Astrocyte (in vitro differentiated cells and primary cell): ENCODE results near the gene ADGRG6. TPM values are rescaled to one million over a fixed set of nuclear protein-coding genes. Genes with fewer than 3 reads are reported as not detected.

ENCODE experiments used
- DNase-seq: peaks from one replicate; pipeline ENCODE4 v3.0.0-alpha.2; 2010; ENCODE audit warnings: low read depth
- FAIRE-seq: peaks from 2 replicates; lab custom pipeline; 2011; peaks lifted over from hg19 to GRCh38; lab: Jason Lieb, UNC
- H2AFZ ChIP-seq: 2 replicates; pipeline ENCODE4 v1.6.0; 2012; ENCODE audit warnings: low read depth, low read length, inconsistent platforms
- H3K27ac ChIP-seq: 2 replicates; pipeline ENCODE4 v1.5.1; 2011; ENCODE audit warnings: low read depth, low read length, inconsistent platforms
- H3K27me3 ChIP-seq: 2 replicates; pipeline ENCODE4 v1.6.0; 2011; ENCODE audit warnings: low read length, inconsistent platforms; ENCODE audit not compliant: insufficient read depth
- H3K36me3 ChIP-seq: 2 replicates; pipeline ENCODE4 v1.5.1; 2011; ENCODE audit warnings: low read length, inconsistent platforms; ENCODE audit not compliant: insufficient read depth
- H3K4me1 ChIP-seq: 2 replicates; pipeline ENCODE4 v1.5.1; 2011; ENCODE audit warnings: low read length, inconsistent platforms; ENCODE audit not compliant: insufficient read depth
- H3K4me2 ChIP-seq: 2 replicates; pipeline ENCODE4 v1.6.0; 2012; ENCODE audit warnings: low read length, inconsistent platforms
- H3K4me3 ChIP-seq: 2 replicates; pipeline ENCODE4 v1.5.1; 2011; ENCODE audit warnings: low read depth, mild to moderate bottlenecking, low read length, inconsistent platforms; ENCODE audit not compliant: insufficient read depth
- H3K79me2 ChIP-seq: 2 replicates; pipeline ENCODE4 v1.6.0; 2012; ENCODE audit warnings: mild to moderate bottlenecking, low read length, inconsistent platforms; ENCODE audit not compliant: insufficient read depth
- H3K9ac ChIP-seq: 2 replicates; pipeline ENCODE4 v1.6.0; 2012; ENCODE audit warnings: mild to moderate bottlenecking, low read length, inconsistent platforms
- H3K9me3 ChIP-seq: 2 replicates; pipeline ENCODE4 v1.5.1; 2012; ENCODE audit warnings: low read depth, mild to moderate bottlenecking, low read length, inconsistent platforms; ENCODE audit not compliant: insufficient read depth
- H4K20me1 ChIP-seq: 2 replicates; pipeline ENCODE4 v1.6.0; 2012; ENCODE audit warnings: low read length, inconsistent platforms; ENCODE audit not compliant: insufficient read depth
- H3K27ac Mint-ChIP-seq: one replicate; pipeline ENCODE4 v1.8.0; 2021; ENCODE audit warnings: mild to moderate bottlenecking, mixed read lengths; ENCODE audit not compliant: unreplicated experiment
- H3K27me3 Mint-ChIP-seq: one replicate; pipeline ENCODE4 v1.8.0; 2021; ENCODE audit warnings: low read depth, mixed read lengths; ENCODE audit not compliant: unreplicated experiment
- H3K36me3 Mint-ChIP-seq: one replicate; pipeline ENCODE4 v1.8.0; 2021; ENCODE audit warnings: low read depth, mixed read lengths; ENCODE audit not compliant: unreplicated experiment
- H3K4me1 Mint-ChIP-seq: one replicate; pipeline ENCODE4 v1.8.0; 2021; ENCODE audit warnings: low read depth, mixed read lengths; ENCODE audit not compliant: unreplicated experiment
- H3K4me3 Mint-ChIP-seq: one replicate; pipeline ENCODE4 v1.8.0; 2021; ENCODE audit warnings: mild to moderate bottlenecking, moderate library complexity, mixed read lengths; ENCODE audit not compliant: unreplicated experiment
- H3K9me3 Mint-ChIP-seq: one replicate; pipeline ENCODE4 v1.8.0; 2021; ENCODE audit warnings: mild to moderate bottlenecking, mixed read lengths; ENCODE audit not compliant: unreplicated experiment
- EZH2 ChIP-seq: IDR thresholded peaks from 2 replicates; pipeline ENCODE4 v1.6.1; 2012; ENCODE audit warnings: mild to moderate bottlenecking, low read length, inconsistent platforms; ENCODE audit not compliant: insufficient read depth
- total RNA-seq: library from RNA; stranded (reverse); gene quantifications from 2 replicates; pipeline ENCODE4 v1.2.1, GENCODE V29; 2021
- TF ChIP-seq, protein P1 (sequence below): IDR thresholded peaks from 2 replicates; pipeline ENCODE4 v1.5.1; 2011; ENCODE audit warnings: low read depth, mild to moderate bottlenecking, inconsistent platforms, low read length, moderate library complexity; ENCODE audit not compliant: insufficient read depth

Gene ADGRG6
- total RNA-seq, 1 donor from 2014 or later: 98.2 TPM

DNA sequence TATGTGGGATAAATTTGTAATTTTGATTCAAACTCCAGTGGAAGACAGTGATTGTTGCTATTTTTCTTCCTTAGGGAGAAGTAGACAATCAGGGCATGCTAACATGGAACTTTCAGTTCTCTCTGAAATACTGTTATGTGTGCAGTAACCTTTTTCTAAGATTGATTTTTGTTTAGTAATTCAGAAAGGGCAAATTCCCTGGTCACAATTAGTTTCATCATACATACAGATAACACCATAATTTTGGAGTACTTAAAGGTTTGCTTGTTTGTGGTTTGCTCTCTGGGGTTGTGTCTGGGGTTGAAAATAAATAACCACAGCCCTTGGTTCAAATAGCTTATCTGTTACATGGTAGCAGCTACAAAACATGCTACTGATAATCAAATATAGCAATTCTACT, 34.4 kb downstream of the ADGRG6 start:
- H3K27me3 ChIP-seq: no peaks in the 10 kb centered on the region
- no peaks in the 10 kb centered on the region for H4K20me1 ChIP-seq
- H3K27ac ChIP-seq: no peak overlapping the region
- TF ChIP-seq, protein P1, sequence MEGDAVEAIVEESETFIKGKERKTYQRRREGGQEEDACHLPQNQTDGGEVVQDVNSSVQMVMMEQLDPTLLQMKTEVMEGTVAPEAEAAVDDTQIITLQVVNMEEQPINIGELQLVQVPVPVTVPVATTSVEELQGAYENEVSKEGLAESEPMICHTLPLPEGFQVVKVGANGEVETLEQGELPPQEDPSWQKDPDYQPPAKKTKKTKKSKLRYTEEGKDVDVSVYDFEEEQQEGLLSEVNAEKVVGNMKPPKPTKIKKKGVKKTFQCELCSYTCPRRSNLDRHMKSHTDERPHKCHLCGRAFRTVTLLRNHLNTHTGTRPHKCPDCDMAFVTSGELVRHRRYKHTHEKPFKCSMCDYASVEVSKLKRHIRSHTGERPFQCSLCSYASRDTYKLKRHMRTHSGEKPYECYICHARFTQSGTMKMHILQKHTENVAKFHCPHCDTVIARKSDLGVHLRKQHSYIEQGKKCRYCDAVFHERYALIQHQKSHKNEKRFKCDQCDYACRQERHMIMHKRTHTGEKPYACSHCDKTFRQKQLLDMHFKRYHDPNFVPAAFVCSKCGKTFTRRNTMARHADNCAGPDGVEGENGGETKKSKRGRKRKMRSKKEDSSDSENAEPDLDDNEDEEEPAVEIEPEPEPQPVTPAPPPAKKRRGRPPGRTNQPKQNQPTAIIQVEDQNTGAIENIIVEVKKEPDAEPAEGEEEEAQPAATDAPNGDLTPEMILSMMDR: no peak
- TF ChIP-seq EZH2: no peak
- peaks cover 20% of the 10 kb centered on the region for H3K4me1 Mint-ChIP-seq
- H2AFZ ChIP-seq: no peak overlapping the region
- no peak overlapping the region for H3K27ac Mint-ChIP-seq
- H3K9ac ChIP-seq: no peak overlapping the region
- H3K4me1 ChIP-seq: no peaks in the 10 kb centered on the region
- DNase-seq: no peak
- H3K9me3 ChIP-seq: no peaks in the 10 kb centered on the region
- FAIRE-seq: no peak
- H3K36me3 ChIP-seq: no peaks in the 10 kb centered on the region
- no peaks in the 10 kb centered on the region for H3K9me3 Mint-ChIP-seq
- H3K4me3 ChIP-seq: no peak overlapping the region
- no peaks in the 10 kb centered on the region for H3K36me3 Mint-ChIP-seq
- H3K4me2 ChIP-seq: no peak overlapping the region
- H3K4me3 Mint-ChIP-seq: no peak overlapping the region
- H3K79me2 ChIP-seq: no peaks in the 10 kb centered on the region
- no peaks in the 10 kb centered on the region for H3K27me3 Mint-ChIP-seq

DNA sequence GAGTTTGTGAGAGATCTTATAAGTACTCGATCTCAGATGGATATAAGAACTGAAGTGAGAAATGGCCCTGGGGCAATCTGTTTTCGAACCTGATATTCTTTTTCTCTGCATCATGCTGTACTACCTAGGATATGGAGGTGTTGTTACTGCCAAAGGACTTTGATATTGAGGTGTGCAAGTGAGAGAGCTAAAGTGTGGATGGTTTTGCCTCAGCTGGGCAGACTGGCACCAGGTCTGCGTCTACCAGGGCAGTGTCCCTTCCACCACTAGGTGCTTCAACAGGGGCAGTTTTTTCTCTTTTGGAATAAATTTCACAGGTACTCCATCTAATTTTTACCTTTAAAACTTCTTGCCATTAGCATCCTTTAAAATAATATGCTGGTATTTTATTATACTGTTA, 35.0 kb downstream of the ADGRG6 start:
- Histone ChIP-seq H3K4me3 (no peak overlapping the region), H3K79me2 (no peaks in the 10 kb centered on the region), H3K27ac (no peak overlapping the region), H3K9ac (no peak overlapping the region), H3K27me3 (no peaks in the 10 kb centered on the region), H3K4me1 (no peaks in the 10 kb centered on the region), H3K9me3 (no peaks in the 10 kb centered on the region), H3K4me2 (no peak overlapping the region), H4K20me1 (no peaks in the 10 kb centered on the region), H3K36me3 (no peaks in the 10 kb centered on the region), H2AFZ (no peak overlapping the region)
- H3K4me1 Mint-ChIP-seq: peaks cover 15% of the 10 kb centered on the region
- TF ChIP-seq, protein P1: no peak
- no peak for TF ChIP-seq EZH2
- no peak overlapping the region for H3K4me3 Mint-ChIP-seq
- DNase-seq: no peak
- no peak overlapping the region for H3K27ac Mint-ChIP-seq
- no peaks in the 10 kb centered on the region for H3K27me3 Mint-ChIP-seq
- no peaks in the 10 kb centered on the region for H3K36me3 Mint-ChIP-seq
- no peak for FAIRE-seq
- no peaks in the 10 kb centered on the region for H3K9me3 Mint-ChIP-seq

DNA sequence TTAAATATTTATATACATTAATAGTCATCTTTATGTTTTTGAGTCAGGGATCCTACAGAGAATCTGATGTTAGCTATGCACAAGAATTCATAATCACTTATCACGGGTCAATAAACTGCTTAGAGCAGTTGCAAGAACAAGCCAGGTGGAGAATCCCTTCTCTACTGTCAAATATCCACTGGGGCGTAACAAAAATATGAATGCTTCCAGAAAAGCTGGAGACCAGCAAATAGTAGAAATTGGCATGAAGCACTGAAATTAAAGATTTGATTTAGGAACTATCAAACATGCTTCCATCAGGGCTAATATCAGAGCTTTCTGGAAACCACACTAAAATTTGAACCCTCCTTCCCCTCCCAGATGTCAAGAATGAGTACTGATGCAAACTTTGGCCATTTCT, 37.3 kb downstream of the ADGRG6 start:
- Histone ChIP-seq H3K9ac (no peak overlapping the region), H4K20me1 (no peaks in the 10 kb centered on the region), H3K27me3 (no peaks in the 10 kb centered on the region), H2AFZ (no peak overlapping the region), H3K9me3 (no peaks in the 10 kb centered on the region), H3K4me3 (no peak overlapping the region), H3K4me1 (no peaks in the 10 kb centered on the region), H3K27ac (no peak overlapping the region), H3K36me3 (no peaks in the 10 kb centered on the region), H3K4me2 (no peak overlapping the region), H3K79me2 (no peaks in the 10 kb centered on the region)
- Mint-ChIP-seq H3K4me1 (peaks cover 29% of the 10 kb centered on the region), H3K9me3 (no peaks in the 10 kb centered on the region), H3K27ac (no peak overlapping the region), H3K4me3 (no peak overlapping the region), H3K27me3 (no peaks in the 10 kb centered on the region), H3K36me3 (no peaks in the 10 kb centered on the region)
- no peak for TF ChIP-seq EZH2
- TF ChIP-seq, protein P1: no peak
- no peak for DNase-seq
- FAIRE-seq: peak; percentile 5
